Rectal smooth muscle tissue (tissue), 1 donor: ENCODE results near the gene MED26.
A peak's percentile ranks its signal among the peaks of the same experiment; 100 is the strongest.

Source experiments
- H3K27ac ChIP-seq: one replicate; pipeline ENCODE4 v1.7.0; 2013; ENCODE audit warnings: low read depth, low read length, inconsistent platforms
- H3K27me3 ChIP-seq: one replicate; pipeline ENCODE4 v1.7.0; 2013; ENCODE audit warnings: low read length; ENCODE audit not compliant: control insufficient read depth, insufficient read depth
- H3K36me3 ChIP-seq: one replicate; pipeline ENCODE4 v1.7.0; 2013; ENCODE audit warnings: low read length; ENCODE audit not compliant: control insufficient read depth, insufficient read depth
- H3K4me1 ChIP-seq: one replicate; pipeline ENCODE4 v1.7.0; 2013; ENCODE audit warnings: low read length; ENCODE audit not compliant: control insufficient read depth, insufficient read depth
- H3K4me3 ChIP-seq: one replicate; pipeline ENCODE4 v1.7.0; 2013; ENCODE audit warnings: low read length
- H3K9ac ChIP-seq: one replicate; pipeline ENCODE4 v1.7.0; 2013; ENCODE audit warnings: low read length

Gene MED26

GRCh38 chr19:16621165-16621800 lies 6.7 kb downstream of the MED26 start:
- peaks cover 4% of the 10 kb centered on the region for H3K36me3 ChIP-seq
- no peak overlapping the region for H3K4me3 ChIP-seq
- H3K9ac ChIP-seq: no peak overlapping the region
- H3K27ac ChIP-seq: no peak overlapping the region
- no peaks in the 10 kb centered on the region for H3K27me3 ChIP-seq
- peaks cover 18% of the 10 kb centered on the region for H3K4me1 ChIP-seq

DNA sequence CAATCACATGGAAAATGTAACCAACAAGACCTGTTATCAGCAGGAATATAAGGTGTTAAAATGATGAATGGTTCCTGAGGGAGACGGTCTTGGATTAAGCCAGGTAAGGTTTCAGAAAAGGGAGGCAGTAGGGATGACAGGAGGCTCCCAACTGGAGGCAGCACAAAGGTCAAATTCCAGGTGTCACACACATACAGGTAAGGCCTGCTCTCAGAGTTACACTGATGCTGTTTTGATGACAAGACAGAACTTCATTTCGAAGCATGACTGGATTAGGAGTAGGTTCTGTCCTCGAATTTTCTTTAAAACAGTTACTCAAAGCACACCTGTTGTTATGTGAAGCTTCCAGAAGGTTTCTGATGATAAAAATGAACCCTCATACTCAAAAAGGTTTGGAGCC lies 7.4 kb downstream of the MED26 start:
- H3K36me3 ChIP-seq: peaks cover 4% of the 10 kb centered on the region
- peaks cover 17% of the 10 kb centered on the region for H3K4me1 ChIP-seq
- H3K27ac ChIP-seq: no peak overlapping the region
- H3K4me3 ChIP-seq: no peak overlapping the region
- H3K9ac ChIP-seq: no peak overlapping the region
- H3K27me3 ChIP-seq: no peaks in the 10 kb centered on the region

- Histone ChIP-seq H3K27ac (peak overlapping the region; percentile 10), H3K9ac (no peak overlapping the region), H3K27me3 (no peaks in the 10 kb centered on the region), H3K4me3 (no peak overlapping the region), H3K36me3 (peaks cover 4% of the 10 kb centered on the region), H3K4me1 (peaks cover 17% of the 10 kb centered on the region)
These were observed 8.0 kb downstream of the MED26 start for GRCh38 chr19:16620018-16620417.

DNA sequence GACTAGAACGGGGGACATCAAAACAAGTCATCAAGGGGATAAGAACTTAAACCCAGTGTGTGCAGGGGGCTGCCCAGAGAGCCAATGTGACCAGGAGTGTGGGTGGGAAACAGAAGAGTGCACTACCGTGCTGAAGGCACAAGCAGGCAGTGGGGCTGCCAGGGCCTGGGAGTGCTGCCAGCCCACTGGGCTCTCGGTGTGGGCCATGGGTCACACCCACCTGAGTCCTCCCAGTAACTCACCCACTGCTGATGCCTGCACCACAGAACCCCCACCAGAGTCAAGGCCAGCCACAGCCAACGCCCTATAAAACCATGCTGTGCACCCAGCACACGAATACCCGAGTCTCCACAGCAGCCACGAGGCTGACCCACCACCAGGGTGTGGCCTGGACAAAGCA lies 8.5 kb downstream of the MED26 start:
- no peak overlapping the region for H3K9ac ChIP-seq
- peak overlapping the region; percentile 10 for H3K27ac ChIP-seq
- H3K4me3 ChIP-seq: no peak overlapping the region
- H3K36me3 ChIP-seq: no peaks in the 10 kb centered on the region
- peaks cover 17% of the 10 kb centered on the region for H3K4me1 ChIP-seq
- H3K27me3 ChIP-seq: no peaks in the 10 kb centered on the region

GRCh38 chr19:16618248-16618647 lies 9.8 kb downstream of the MED26 start:
- no peaks in the 10 kb centered on the region for H3K36me3 ChIP-seq
- no peak overlapping the region for H3K27ac ChIP-seq
- peaks cover 17% of the 10 kb centered on the region for H3K4me1 ChIP-seq
- H3K4me3 ChIP-seq: no peak overlapping the region
- H3K27me3 ChIP-seq: no peaks in the 10 kb centered on the region
- H3K9ac ChIP-seq: no peak overlapping the region

GRCh38 chr19:16615808-16616207 lies 12.2 kb downstream of the MED26 start:
- H3K4me1 ChIP-seq: peaks cover 18% of the 10 kb centered on the region
- no peaks in the 10 kb centered on the region for H3K27me3 ChIP-seq
- no peak overlapping the region for H3K9ac ChIP-seq
- no peaks in the 10 kb centered on the region for H3K36me3 ChIP-seq
- H3K27ac ChIP-seq: no peak overlapping the region
- H3K4me3 ChIP-seq: no peak overlapping the region

DNA sequence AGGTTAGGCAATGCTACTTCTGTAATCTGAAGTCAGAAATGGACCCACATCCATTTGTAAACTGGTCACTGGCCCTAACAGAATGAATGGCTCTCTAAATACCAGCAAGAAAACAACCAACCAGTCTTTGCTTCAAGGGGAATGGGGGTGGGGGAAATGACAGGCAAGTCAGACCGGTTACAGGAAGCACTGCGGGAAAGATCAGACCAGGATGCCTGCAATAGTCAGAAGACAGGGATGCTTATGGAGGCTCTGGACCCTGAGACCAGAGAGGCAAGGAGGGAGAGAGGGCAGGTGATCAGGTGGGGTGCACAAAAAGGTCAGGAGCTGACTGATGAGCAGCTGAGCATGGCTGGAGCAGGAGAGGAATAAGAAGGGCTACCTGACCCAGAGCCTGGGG lies 13.1 kb downstream of the MED26 start:
- Histone ChIP-seq H3K27ac (no peak overlapping the region), H3K4me1 (peaks cover 13% of the 10 kb centered on the region), H3K9ac (no peak overlapping the region)

DNA sequence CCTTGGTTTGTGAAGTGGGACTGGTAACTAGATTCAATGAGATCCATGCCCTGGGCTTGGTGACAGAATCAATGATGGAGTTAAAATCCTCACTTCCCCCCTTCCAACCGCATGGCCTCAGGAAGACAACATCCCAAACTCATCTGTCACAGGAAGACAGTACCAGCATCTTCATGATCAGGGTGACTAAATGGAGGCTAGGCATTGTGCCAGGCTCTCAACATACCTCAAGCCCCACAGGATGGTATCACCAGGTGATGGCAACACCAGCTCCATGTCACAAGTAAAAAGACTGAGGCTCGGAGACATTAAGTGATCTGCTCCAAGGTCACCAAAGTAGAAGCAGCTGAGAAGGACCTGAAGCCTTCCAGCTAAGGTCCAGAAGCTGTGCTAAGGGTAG lies 14.2 kb downstream of the MED26 start:
- Histone ChIP-seq H3K36me3 (no peaks in the 10 kb centered on the region), H3K4me3 (no peak overlapping the region), H3K27ac (no peak overlapping the region), H3K4me1 (peaks cover 8% of the 10 kb centered on the region), H3K27me3 (no peaks in the 10 kb centered on the region), H3K9ac (no peak overlapping the region)

More for the DNA sequence above, 13.1 kb downstream of the MED26 start:
- H3K36me3 ChIP-seq: no peaks in the 10 kb centered on the region
- H3K27me3 ChIP-seq: no peaks in the 10 kb centered on the region
- H3K4me3 ChIP-seq: no peak overlapping the region

DNA sequence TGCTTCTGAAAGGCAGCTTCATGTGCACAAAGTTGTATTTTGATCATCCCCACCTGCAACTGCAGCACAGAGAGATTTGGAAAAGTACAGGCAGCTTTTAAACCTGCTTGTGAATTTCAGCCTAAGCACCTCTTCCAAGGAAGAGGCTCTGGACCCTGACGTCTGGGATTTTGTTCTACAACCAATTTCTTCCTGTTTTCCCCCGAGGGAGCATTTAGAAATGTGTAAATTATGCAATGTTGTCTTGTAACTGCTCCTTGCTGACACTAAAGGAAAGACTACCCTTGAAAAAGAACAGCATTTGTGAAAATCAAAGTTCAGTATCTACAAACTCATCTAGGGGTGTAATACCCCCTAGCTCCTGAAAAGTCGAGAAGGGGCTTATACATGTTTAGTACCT lies 15.4 kb downstream of the MED26 start:
- Histone ChIP-seq H3K4me3 (no peak overlapping the region), H3K27me3 (no peaks in the 10 kb centered on the region), H3K36me3 (no peaks in the 10 kb centered on the region), H3K27ac (no peak overlapping the region), H3K9ac (no peak overlapping the region), H3K4me1 (peaks cover 18% of the 10 kb centered on the region)

- H3K4me1 ChIP-seq: peaks cover 18% of the 10 kb centered on the region
These were observed 16.9 kb downstream of the MED26 start for GRCh38 chr19:16611121-16611520.

GRCh38 chr19:16609511-16610200 lies 18.3 kb downstream of the MED26 start:
- peaks cover 4% of the 10 kb centered on the region for H3K36me3 ChIP-seq
- H3K9ac ChIP-seq: no peak overlapping the region
- no peaks in the 10 kb centered on the region for H3K27me3 ChIP-seq
- no peak overlapping the region for H3K4me3 ChIP-seq
- H3K4me1 ChIP-seq: peaks cover 26% of the 10 kb centered on the region
- peak overlapping the region; percentile 4 for H3K27ac ChIP-seq

More at GRCh38 chr19:16611121-16611520, 16.9 kb downstream of the MED26 start:
- Histone ChIP-seq H3K4me3 (no peak overlapping the region), H3K27ac (no peak overlapping the region), H3K9ac (no peak overlapping the region), H3K36me3 (peaks cover 4% of the 10 kb centered on the region), H3K27me3 (no peaks in the 10 kb centered on the region)

- H3K4me3 ChIP-seq: no peak overlapping the region
- no peaks in the 10 kb centered on the region for H3K27me3 ChIP-seq
- H3K36me3 ChIP-seq: peaks cover 4% of the 10 kb centered on the region
- peaks cover 26% of the 10 kb centered on the region for H3K4me1 ChIP-seq
- H3K27ac ChIP-seq: peak overlapping the region; percentile 93
- no peak overlapping the region for H3K9ac ChIP-seq
These were observed 19.7 kb downstream of the MED26 start for GRCh38 chr19:16608290-16608739.

GRCh38 chr19:16607819-16608218 lies 20.2 kb downstream of the MED26 start:
- Histone ChIP-seq H3K27me3 (no peaks in the 10 kb centered on the region), H3K4me1 (peaks cover 26% of the 10 kb centered on the region), H3K27ac (peak overlapping the region; percentile 93), H3K4me3 (no peak overlapping the region), H3K36me3 (peaks cover 4% of the 10 kb centered on the region), H3K9ac (no peak overlapping the region)
